Ascending aorta (tissue), 2 donors: ENCODE data around the gene PARD6G. TPM values are rescaled to one million over a fixed set of nuclear protein-coding genes. Genes with fewer than 3 reads are reported as not detected.

Experiments used
- DNase-seq, 2 donors: peaks; one replicate each; pipeline ENCODE4 v3.0.0-alpha.2; 2019; ENCODE audit warnings: low spot score in 2 of 2
- H3K27ac ChIP-seq, 2 donors: fragments of 200-600 bp; sonication (generic); one replicate each; pipeline ENCODE4 v1.5.1; 2016 to 2017; ENCODE audit warnings: mild to moderate bottlenecking in 1 of 2
- H3K27me3 ChIP-seq: fragments of 200-600 bp; sonication (generic); one replicate; pipeline ENCODE4 v1.5.1; 2017
- H3K36me3 ChIP-seq, 2 donors: fragments of 200-600 bp; sonication (generic); one replicate each; pipeline ENCODE4 v1.5.1; 2016
- H3K4me1 ChIP-seq, 2 donors: fragments of 200-600 bp; sonication (generic); one replicate each; pipeline ENCODE4 v1.5.1; 2016 to 2017; ENCODE audit warnings: mild to moderate bottlenecking in 1 of 2
- H3K4me3 ChIP-seq, 2 donors: fragments of 200-600 bp; sonication (generic); one replicate each; pipeline ENCODE4 v1.5.1; 2016 to 2017; ENCODE audit warnings: mild to moderate bottlenecking in 1 of 2
- H3K9me3 ChIP-seq, 2 donors: fragments of 200-600 bp; sonication (generic); one replicate each; pipeline ENCODE4 v1.5.1; 2016
- CTCF ChIP-seq, 3 experiments: fragments of 200-600 bp in 2 of 3; fragments of 450-650 bp in 1 of 3; sonication (generic) in 2 of 3; IDR thresholded peaks; one replicate each; pipeline ENCODE4 v1.5.1; 2016 to 2019; ENCODE audit warnings: antibody characterized with exemption in 3 of 3, mild to moderate bottlenecking in 1 of 3, moderate library complexity in 1 of 3
- intact Hi-C: fragments of 100-400 bp; cut with DNase I; formaldehyde crosslinking; loops from one replicate; pipeline ENCODE4 v1.15.1; 2023
- total RNA-seq: library from RNA; depleted of rRNA; stranded (reverse); fragments of >200 nt; gene quantifications from one replicate; pipeline ENCODE4 v1.1.0, GENCODE V29; 2016

PARD6G gene
- total RNA-seq, 1 donor from 2014 or later: 7.9 TPM

- Histone ChIP-seq H3K27ac (no peak overlapping the region), H3K4me3 (no peak overlapping the region), H3K4me1 (no peaks in the 10 kb centered on the region), H3K9me3 (no peaks in the 10 kb centered on the region), H3K27me3 (no peaks in the 10 kb centered on the region), H3K36me3 (peaks cover 46 to 69% of the 10 kb centered on the region in 2 donors)
- TF ChIP-seq CTCF (IDR thresholded peaks at IDR 0.05): no peak
- no peak for DNase-seq
- intact Hi-C loops: no loop called here
Measured at GRCh38 chr18:80136679-80137078, 110.6 kb downstream of the PARD6G start.

- Histone ChIP-seq H3K9me3 (no peaks in the 10 kb centered on the region), H3K4me3 (no peak overlapping the region), H3K27ac (no peak overlapping the region), H3K36me3 (peaks cover 46 to 64% of the 10 kb centered on the region in 2 donors), H3K4me1 (no peaks in the 10 kb centered on the region), H3K27me3 (no peaks in the 10 kb centered on the region)
- DNase-seq: no peak
- TF ChIP-seq CTCF (IDR thresholded peaks at IDR 0.05): no peak
- intact Hi-C loops: no loop called here
Measured at GRCh38 chr18:80135136-80135535, 112.2 kb downstream of the PARD6G start.

- peaks cover 38 to 46% of the 10 kb centered on the region in 2 donors for H3K36me3 ChIP-seq
- H3K9me3 ChIP-seq: no peaks in the 10 kb centered on the region
- H3K27me3 ChIP-seq: no peaks in the 10 kb centered on the region
- H3K4me1 ChIP-seq: no peaks in the 10 kb centered on the region
- no peak overlapping the region for H3K4me3 ChIP-seq
- intact Hi-C loops: no loop called here
- TF ChIP-seq CTCF (IDR thresholded peaks at IDR 0.05): no peak
- no peak for DNase-seq
- no peak overlapping the region for H3K27ac ChIP-seq
Measured at GRCh38 chr18:80133124-80133523, 114.2 kb downstream of the PARD6G start.

GRCh38 chr18:80132180-80132812 is 115.0 kb downstream of the PARD6G start:
- no peaks in the 10 kb centered on the region for H3K4me1 ChIP-seq
- TF ChIP-seq CTCF (IDR thresholded peaks at IDR 0.05): no peak
- H3K4me3 ChIP-seq: no peak overlapping the region
- H3K9me3 ChIP-seq: no peaks in the 10 kb centered on the region
- no peak overlapping the region for H3K27ac ChIP-seq
- intact Hi-C loops: no loop called here
- H3K36me3 ChIP-seq: peaks cover 30 to 37% of the 10 kb centered on the region in 2 donors
- no peak for DNase-seq
- H3K27me3 ChIP-seq: no peaks in the 10 kb centered on the region

GRCh38 chr18:80130555-80130954 is 116.8 kb downstream of the PARD6G start:
- Histone ChIP-seq H3K9me3 (no peaks in the 10 kb centered on the region), H3K27me3 (no peaks in the 10 kb centered on the region), H3K4me3 (no peak overlapping the region), H3K27ac (no peak overlapping the region), H3K36me3 (peaks cover 13 to 20% of the 10 kb centered on the region in 2 donors), H3K4me1 (no peaks in the 10 kb centered on the region)
- TF ChIP-seq CTCF (IDR thresholded peaks at IDR 0.05): no peak
- DNase-seq: no peak
- intact Hi-C loops: no loop called here
